Activated CD4-positive, alpha-beta T cell treated with anti-CD3 and anti-CD28 coated beads for 36 hours (primary cell): ENCODE results near the gene CCND1. TPM values are rescaled to one million over a fixed set of nuclear protein-coding genes. Genes with fewer than 3 reads are reported as not detected.
"Not testable (repeated sequence)": the region's sequence is repeated elsewhere in the genome, so short reads cannot be mapped to it uniquely, and the experiment has no call there.

ENCODE experiments used
- ATAC-seq: fragments of 200-7000 bp; cut with Tn5 transposase; one replicate; pipeline ENCODE4 v1.10.0; 2021; ENCODE audit warnings: mild to moderate bottlenecking, moderate library complexity
- CTCF ChIA-PET: fragments of 350-600 bp; sonication (Branson Sonifier 250); formaldehyde crosslinking; loops from one replicate; lab custom pipeline; 2021; ENCODE audit warnings: antibody characterized with exemption; lab: Charles Lee
- POLR2A ChIA-PET: fragments of 350-600 bp; sonication (Branson Sonifier 250); formaldehyde crosslinking; loops from one replicate; lab custom pipeline; 2021; ENCODE audit warnings: antibody characterized with exemption, inconsistent platforms; lab: Charles Lee
- DNase-seq: peaks from one replicate; pipeline ENCODE4 v3.0.0-alpha.2; 2020
- H3K27ac Mint-ChIP-seq: one replicate; pipeline ENCODE4 v1.8.0; 2021; ENCODE audit warnings: mixed read lengths
- H3K27me3 Mint-ChIP-seq: one replicate; pipeline ENCODE4 v1.8.0; 2021; ENCODE audit warnings: mixed read lengths
- H3K36me3 Mint-ChIP-seq: one replicate; pipeline ENCODE4 v1.8.0; 2021; ENCODE audit warnings: low read depth, mixed read lengths
- H3K4me1 Mint-ChIP-seq: one replicate; pipeline ENCODE4 v1.8.0; 2021; ENCODE audit warnings: mixed read lengths
- H3K4me3 Mint-ChIP-seq: one replicate; pipeline ENCODE4 v1.8.0; 2021; ENCODE audit warnings: mild to moderate bottlenecking, moderate library complexity, mixed read lengths
- H3K9me3 Mint-ChIP-seq: one replicate; pipeline ENCODE4 v1.8.0; 2021; ENCODE audit warnings: low read depth, mixed read lengths
- intact Hi-C, 2 experiments: fragments of 100-400 bp; cut with DNase I in 1 of 2; cut with micrococcal nuclease in 1 of 2; formaldehyde crosslinking; loops; one replicate each; pipeline versions ENCODE4 v1.14.2 to v1.15.1; 2022 to 2024; cut with DNase I, micrococcal nuclease
- total RNA-seq, 2 experiments: library from RNA; stranded (reverse); gene quantifications; one replicate each; pipeline ENCODE4 v1.2.3, GENCODE V29; 2021

Gene CCND1
- total RNA-seq, 2 experiments from 2014 or later, result 0.50 to 0.77 TPM

DNA sequence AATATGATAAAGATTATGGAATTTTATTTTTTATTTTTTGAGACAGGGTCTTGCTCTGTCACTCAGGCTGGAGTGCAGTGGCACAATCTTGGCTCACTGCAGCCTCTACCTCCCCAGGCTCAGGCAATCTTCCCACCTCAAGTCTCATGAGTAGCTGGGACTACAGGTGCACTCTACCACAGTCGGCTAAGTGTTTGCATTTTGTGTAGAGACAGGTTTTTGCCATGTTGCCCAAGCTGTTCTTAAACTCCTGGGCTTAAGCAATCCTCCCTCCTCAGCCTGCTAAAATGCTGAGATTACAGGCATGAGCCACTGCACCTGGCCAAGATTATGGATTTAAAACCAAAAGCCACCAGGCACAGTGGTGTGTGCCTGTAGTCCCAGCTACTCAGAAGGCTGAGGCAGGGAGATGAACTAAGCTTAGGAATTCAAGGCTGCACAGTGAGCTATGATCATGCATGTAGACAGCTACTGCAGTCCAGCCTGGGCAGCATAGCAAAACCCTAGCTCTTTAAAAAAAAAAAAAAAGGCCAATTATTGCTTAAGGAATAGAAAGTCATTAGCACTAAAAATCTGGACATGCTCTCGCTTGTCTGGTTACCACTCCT is 20.2 kb upstream of the CCND1 start:
- Mint-ChIP-seq H3K9me3 (no peaks in the 10 kb centered on the region), H3K36me3 (no peaks in the 10 kb centered on the region), H3K27me3 (peaks cover 16% of the 10 kb centered on the region), H3K4me3 (no peak overlapping the region), H3K27ac (no peak overlapping the region), H3K4me1 (no peaks in the 10 kb centered on the region)
- intact Hi-C loops, result no loop called here
- ATAC-seq, result no peak
- DNase-seq, result no peak
- ChIA-PET CTCF (no interaction called here), POLR2A (no interaction called here)

DNA sequence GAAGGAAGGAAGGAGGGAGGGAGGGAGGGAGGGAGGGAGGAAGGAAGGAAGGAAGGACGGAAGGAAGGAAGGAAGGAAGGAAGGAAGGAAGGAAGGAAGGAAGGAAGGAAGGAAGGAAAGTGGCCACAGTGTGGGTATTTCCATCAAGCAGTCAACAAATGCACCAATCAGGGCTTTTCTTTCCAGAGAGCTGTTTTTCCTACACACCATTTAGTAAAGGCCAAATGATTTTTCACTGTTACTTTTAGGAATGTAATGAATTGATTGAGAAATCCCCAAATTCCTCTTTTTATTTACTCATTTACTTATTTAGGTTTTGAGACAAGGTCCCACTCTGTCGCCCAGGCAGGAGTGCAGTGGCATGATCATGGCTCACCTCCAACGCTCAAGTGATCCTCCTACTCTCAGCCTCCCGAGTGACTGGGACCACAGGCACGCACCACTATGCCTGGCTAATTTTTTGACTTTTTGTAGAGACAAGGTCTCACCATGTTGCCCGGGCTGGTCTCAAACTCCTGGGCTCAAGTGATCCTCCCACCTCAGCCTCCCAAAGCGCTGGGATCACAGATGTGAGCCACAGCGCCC is 18.8 kb upstream of the CCND1 start:
- intact Hi-C loops, CTCF ChIA-PET, H3K9me3 Mint-ChIP-seq, H3K4me1 Mint-ChIP-seq, H3K4me3 Mint-ChIP-seq, H3K27ac Mint-ChIP-seq, H3K36me3 Mint-ChIP-seq, POLR2A ChIA-PET, ATAC-seq, DNase-seq: not testable (repeated sequence)
- H3K27me3 Mint-ChIP-seq, result peaks cover 19% of the 10 kb centered on the region

DNA sequence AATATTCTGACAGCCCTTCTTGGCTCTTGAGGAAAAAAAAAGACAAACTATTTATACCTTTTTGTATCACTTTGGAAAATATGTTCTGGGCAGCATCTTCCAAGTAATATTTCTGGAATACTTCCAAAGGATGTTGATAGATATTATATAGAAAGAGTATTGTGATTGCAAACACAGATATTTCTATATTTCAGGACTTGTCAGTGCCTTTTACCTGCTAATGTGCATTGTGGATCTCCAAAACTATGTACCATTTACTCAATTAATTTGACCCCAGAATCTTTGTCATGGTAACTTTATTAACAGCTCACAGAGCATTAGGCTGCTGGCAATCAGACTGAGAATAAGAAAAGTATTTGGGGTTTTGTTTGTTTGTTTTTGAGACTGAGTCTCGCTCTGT is 16.7 kb upstream of the CCND1 start:
- no peak for ATAC-seq
- Mint-ChIP-seq H3K27me3 (peaks cover 14% of the 10 kb centered on the region), H3K4me3 (no peak overlapping the region), H3K36me3 (no peaks in the 10 kb centered on the region), H3K9me3 (no peaks in the 10 kb centered on the region), H3K4me1 (no peaks in the 10 kb centered on the region), H3K27ac (no peak overlapping the region)
- POLR2A ChIA-PET, result no interaction called here
- no peak for DNase-seq
- intact Hi-C loops, result no loop called here
- CTCF ChIA-PET, result no interaction called here

DNA sequence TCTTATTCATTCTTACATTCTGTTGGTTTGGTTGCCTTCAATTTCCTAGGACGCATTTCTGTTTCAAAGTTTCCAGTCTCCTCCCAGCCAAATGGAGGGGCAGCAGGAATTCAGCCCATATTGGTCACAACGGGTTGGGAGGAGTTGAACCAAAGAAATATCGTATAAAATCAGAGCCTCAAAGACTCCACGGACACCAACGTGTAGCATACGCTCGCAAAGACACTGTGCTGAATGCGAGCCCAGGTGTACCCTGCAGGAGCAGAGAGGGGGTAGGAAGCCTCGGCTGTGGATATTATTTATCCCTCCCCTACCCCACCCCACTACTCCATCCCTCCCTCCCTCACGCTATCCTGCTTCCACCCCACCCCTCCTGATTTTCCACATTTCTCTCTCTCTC is 15.5 kb upstream of the CCND1 start:
- no peak overlapping the region for H3K27ac Mint-ChIP-seq
- ATAC-seq, result no peak
- no peak overlapping the region for H3K4me3 Mint-ChIP-seq
- intact Hi-C loops, result no loop called here
- POLR2A ChIA-PET, result no interaction called here
- DNase-seq, result no peak
- peaks cover 9% of the 10 kb centered on the region for H3K27me3 Mint-ChIP-seq
- no peaks in the 10 kb centered on the region for H3K4me1 Mint-ChIP-seq
- H3K9me3 Mint-ChIP-seq, result peaks cover 2% of the 10 kb centered on the region
- no peaks in the 10 kb centered on the region for H3K36me3 Mint-ChIP-seq
- CTCF ChIA-PET, result interaction anchor here (0.6 kb wide), 1 partner anchor 532 kb away, joined by 4 read pairs; no protein-coding TSS in a partner anchor

DNA sequence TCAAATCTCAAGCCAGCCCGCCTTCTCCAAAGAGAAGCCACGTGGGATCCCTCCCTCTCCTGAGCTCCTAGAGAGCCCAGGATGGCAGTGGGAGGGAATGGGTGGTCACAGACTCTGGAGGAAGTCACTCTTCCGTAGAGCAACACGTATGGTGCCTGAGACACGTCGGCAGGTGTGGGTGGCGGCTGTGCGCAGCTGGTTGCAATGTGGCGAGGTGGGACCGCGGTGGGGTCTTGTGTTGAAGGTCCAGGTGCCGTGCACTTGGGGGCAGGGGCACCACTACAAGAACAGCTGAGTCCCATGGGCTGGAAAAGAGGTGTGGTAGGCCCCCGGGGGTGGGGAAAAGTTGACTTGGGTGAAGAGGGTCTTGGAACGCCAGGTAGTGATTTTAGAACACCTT is 13.4 kb upstream of the CCND1 start:
- ATAC-seq (no peak), DNase-seq (no peak)
- peaks cover 2% of the 10 kb centered on the region for H3K9me3 Mint-ChIP-seq
- H3K27me3 Mint-ChIP-seq, result peaks cover 9% of the 10 kb centered on the region
- no peaks in the 10 kb centered on the region for H3K4me1 Mint-ChIP-seq
- H3K27ac Mint-ChIP-seq, result no peak overlapping the region
- H3K4me3 Mint-ChIP-seq, result no peak overlapping the region
- ChIA-PET POLR2A (interaction anchor here (0.5 kb wide), 1 partner anchor 580 kb away, joined by 4 read pairs; no protein-coding TSS in a partner anchor), CTCF (interaction anchor here (0.6 to 1.3 kb wide), 3 partner anchors 10 to 1452 kb away, joined by 3 to 6 read pairs (median 3); no protein-coding TSS in a partner anchor)
- intact Hi-C loops, result no loop called here
- no peaks in the 10 kb centered on the region for H3K36me3 Mint-ChIP-seq

DNA sequence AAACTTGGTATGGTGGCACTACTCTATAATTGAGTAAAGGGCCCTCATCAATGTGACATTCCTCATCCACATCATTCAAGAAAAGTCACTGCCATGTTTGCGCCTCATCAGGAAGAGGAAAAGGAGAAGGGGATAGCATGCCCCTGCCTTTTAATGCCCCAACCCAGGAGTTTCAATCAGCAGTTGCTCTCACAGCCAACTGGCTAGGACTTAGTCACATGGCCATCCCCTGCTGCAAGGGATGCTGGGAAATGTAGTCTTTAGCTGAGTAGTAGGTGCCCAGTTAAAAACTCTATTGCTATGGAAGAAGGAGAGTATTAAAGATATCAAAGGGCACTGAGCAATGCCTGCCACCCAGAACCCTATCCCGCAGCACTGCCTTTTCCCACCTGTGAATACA is 10.9 kb upstream of the CCND1 start:
- H3K4me3 Mint-ChIP-seq, result no peak overlapping the region
- peak; percentile 53 for ATAC-seq

DNA sequence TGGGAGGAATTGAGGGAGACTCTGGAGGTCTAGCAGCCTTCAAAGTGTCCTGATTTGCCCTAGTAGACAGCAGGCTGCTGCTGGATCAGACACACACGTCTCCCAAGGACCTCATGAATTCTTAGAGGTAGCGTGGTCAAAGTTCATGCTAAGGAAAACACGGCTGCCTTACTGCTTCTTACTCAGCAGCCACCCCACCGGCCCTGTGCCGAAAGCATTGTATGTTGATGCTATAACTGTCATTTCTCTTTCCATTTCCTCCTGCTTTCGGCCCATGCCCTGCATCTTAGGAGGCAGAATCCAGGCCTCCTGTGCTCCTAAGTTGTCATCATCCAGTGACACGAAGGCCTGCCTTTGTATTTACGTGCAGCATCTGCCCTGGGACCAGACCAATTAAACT is 10.5 kb upstream of the CCND1 start:
- no peak overlapping the region for H3K4me3 Mint-ChIP-seq
- CTCF ChIA-PET, result no interaction called here
- ATAC-seq (no peak), DNase-seq (no peak)
- no peaks in the 10 kb centered on the region for H3K36me3 Mint-ChIP-seq
- H3K27ac Mint-ChIP-seq, result no peak overlapping the region
- no peaks in the 10 kb centered on the region for H3K4me1 Mint-ChIP-seq
- H3K27me3 Mint-ChIP-seq, result peaks cover 14% of the 10 kb centered on the region
- H3K9me3 Mint-ChIP-seq, result peaks cover 2% of the 10 kb centered on the region
- POLR2A ChIA-PET, result no interaction called here
- intact Hi-C loops, result no loop called here

More for the DNA sequence above, 10.9 kb upstream of the CCND1 start:
- no peak for DNase-seq
- peaks cover 2% of the 10 kb centered on the region for H3K9me3 Mint-ChIP-seq
- peaks cover 13% of the 10 kb centered on the region for H3K27me3 Mint-ChIP-seq
- ChIA-PET POLR2A (no interaction called here), CTCF (no interaction called here)
- no peak overlapping the region for H3K27ac Mint-ChIP-seq
- no peaks in the 10 kb centered on the region for H3K36me3 Mint-ChIP-seq
- no peaks in the 10 kb centered on the region for H3K4me1 Mint-ChIP-seq
- intact Hi-C loops, result no loop called here

DNA sequence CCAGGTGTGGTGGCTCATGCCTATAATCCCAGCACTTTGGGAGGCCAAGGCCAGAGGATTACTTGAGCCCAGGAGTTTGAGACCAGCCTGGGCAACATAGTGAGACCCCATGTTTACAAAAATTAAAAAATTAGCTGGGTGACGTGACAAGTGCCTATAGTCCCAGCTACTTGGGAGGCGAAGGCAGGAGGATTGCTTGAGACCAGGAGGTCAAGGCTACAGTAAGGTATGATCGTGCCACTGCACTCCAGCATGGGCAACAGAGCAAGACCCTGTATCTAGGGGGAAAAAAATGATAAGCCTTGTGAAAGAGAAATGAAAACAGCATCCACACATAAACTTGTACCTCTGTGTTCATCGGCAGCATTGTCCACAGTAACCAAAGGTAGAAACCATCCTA is 8.1 kb upstream of the CCND1 start:
- CTCF ChIA-PET, result no interaction called here
- no peak for ATAC-seq
- no peak for DNase-seq
- Mint-ChIP-seq H3K27me3 (peaks cover 26% of the 10 kb centered on the region), H3K36me3 (no peaks in the 10 kb centered on the region), H3K9me3 (peaks cover 2% of the 10 kb centered on the region), H3K4me1 (peaks cover 10% of the 10 kb centered on the region), H3K27ac (no peak overlapping the region), H3K4me3 (no peak overlapping the region)
- intact Hi-C loops, result no loop called here
- POLR2A ChIA-PET, result no interaction called here

DNA sequence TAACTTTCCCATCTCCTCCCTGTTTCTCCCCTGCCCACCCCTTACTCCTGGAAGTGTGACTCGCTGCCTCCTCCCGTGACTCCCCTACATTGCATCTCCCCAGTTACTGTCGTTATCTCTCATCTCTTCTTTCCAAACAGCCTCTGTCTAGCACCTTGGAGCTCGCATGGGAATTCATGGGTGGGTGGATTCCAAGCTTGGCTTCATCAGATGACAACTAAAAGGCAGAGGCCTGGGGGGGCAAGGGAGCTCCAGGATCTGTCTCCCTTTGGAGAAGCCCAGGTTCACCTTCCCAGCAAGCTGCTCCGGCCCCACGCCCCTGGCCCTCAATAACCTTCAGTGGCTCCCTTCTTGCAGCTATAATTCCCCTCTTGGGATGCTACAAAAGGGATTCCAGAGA is 6.9 kb upstream of the CCND1 start:
- peaks cover 2% of the 10 kb centered on the region for H3K9me3 Mint-ChIP-seq
- intact Hi-C loops, result no loop called here
- POLR2A ChIA-PET, result no interaction called here
- CTCF ChIA-PET, result no interaction called here
- no peak overlapping the region for H3K4me3 Mint-ChIP-seq
- peaks cover 32% of the 10 kb centered on the region for H3K27me3 Mint-ChIP-seq
- H3K4me1 Mint-ChIP-seq, result peaks cover 16% of the 10 kb centered on the region
- DNase-seq (no peak), ATAC-seq (no peak)
- H3K36me3 Mint-ChIP-seq, result no peaks in the 10 kb centered on the region
- H3K27ac Mint-ChIP-seq, result no peak overlapping the region

DNA sequence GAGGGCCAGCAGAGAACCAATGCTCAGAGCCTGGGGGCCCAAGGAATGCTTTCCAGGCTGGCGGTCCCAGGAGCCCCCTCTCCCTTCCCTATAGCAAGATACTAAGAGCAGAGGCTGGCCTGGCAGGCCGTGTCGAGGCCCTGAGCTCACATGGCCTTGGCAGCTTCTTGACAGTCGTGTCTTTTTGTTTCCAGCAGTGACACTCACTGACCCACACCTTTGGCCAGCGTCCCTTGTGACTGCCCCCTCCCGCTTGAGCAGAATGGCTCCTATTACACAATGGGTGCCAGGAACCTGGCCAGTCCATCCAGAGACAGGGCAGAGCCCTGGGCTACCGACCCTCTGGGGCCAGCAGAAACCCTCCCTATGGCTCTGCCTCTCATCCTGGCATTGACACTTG is 6.4 kb upstream of the CCND1 start:
- ATAC-seq (no peak), DNase-seq (no peak)
- intact Hi-C loops, result no loop called here
- Mint-ChIP-seq H3K4me3 (no peak overlapping the region), H3K27me3 (peaks cover 33% of the 10 kb centered on the region), H3K4me1 (peaks cover 20% of the 10 kb centered on the region), H3K9me3 (peaks cover 2% of the 10 kb centered on the region), H3K36me3 (no peaks in the 10 kb centered on the region), H3K27ac (no peak overlapping the region)
- ChIA-PET CTCF (interaction anchor here (0.5 kb wide), 1 partner anchor 98 kb away, joined by 4 read pairs; no protein-coding TSS in a partner anchor), POLR2A (no interaction called here)

DNA sequence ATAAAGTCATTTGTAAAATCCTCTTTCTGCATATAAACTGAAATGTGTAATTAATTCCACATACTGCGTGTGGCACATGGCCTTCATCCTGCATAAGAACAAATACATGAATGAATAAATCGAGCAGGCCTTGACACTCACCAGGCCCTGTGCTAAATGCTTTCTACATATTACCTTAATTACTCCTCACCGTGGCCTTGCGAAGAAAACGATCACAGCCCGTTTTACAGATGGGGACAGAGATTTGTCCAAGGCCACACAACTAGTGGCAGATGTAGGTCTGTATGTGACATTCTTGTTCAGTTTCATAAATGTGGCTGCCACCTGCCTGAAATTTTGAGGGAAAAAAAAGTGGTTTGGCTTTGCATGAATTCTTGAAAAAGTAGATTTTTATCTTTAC is 5.8 kb upstream of the CCND1 start:
- ChIA-PET CTCF (no interaction called here), POLR2A (no interaction called here)
- H3K27ac Mint-ChIP-seq, result no peak overlapping the region
- H3K4me1 Mint-ChIP-seq, result peaks cover 20% of the 10 kb centered on the region
- H3K9me3 Mint-ChIP-seq, result no peaks in the 10 kb centered on the region
- DNase-seq (no peak), ATAC-seq (no peak)
- H3K36me3 Mint-ChIP-seq, result no peaks in the 10 kb centered on the region
- intact Hi-C loops, result loop anchor here in 1 of 2 experiments (5.0 kb wide), 2 partner anchors 67 to 182 kb away; partner anchors contain the start of genes FGF19 and FGF3
- peaks cover 38% of the 10 kb centered on the region for H3K27me3 Mint-ChIP-seq
- no peak overlapping the region for H3K4me3 Mint-ChIP-seq
